ENCODE results near the gene PDLIM5. TPM values are rescaled to one million over a fixed set of nuclear protein-coding genes. Genes with fewer than 3 reads are reported as not detected.
A peak's percentile ranks its signal among the peaks of the same experiment; 100 is the strongest.

Gene PDLIM5
- total RNA-seq, 1 donor from 2014 or later: 1,169 TPM

GRCh38 chr4:94515365-94515764, 63.6 kb downstream of the PDLIM5 start:
- intact Hi-C loops (cut with micrococcal nuclease): no loop called here
- DNase-seq (no peak), ATAC-seq (no peak)

DNA sequence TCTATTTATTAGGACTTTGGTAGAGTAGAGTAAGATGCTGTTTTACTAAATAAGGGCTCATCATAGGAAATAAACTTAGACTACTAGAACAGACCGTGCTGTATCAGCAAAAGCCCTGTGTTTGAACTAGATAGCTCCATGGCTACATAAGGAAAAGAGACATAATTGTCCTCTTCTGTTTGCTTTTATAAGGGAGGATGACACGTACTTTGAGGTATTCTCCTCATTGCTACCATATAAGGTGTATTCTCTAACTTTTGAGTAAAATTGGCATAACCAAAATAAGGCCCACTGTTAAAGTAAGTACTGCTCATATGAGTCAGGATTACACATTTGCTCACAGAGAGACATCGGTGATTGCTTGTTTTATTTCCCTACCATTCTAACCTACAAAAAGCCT, 64.3 kb downstream of the PDLIM5 start:
- DNase-seq: no peak
- intact Hi-C loops (cut with micrococcal nuclease): no loop called here
- ATAC-seq: peak; percentile 6

- DNase-seq: no peak
- intact Hi-C loops (cut with micrococcal nuclease): no loop called here
- ATAC-seq: peak; percentile 13
Observed at GRCh38 chr4:94516999-94517398, 65.3 kb downstream of the PDLIM5 start.

GRCh38 chr4:94517492-94517891, 65.8 kb downstream of the PDLIM5 start:
- ATAC-seq (no peak), DNase-seq (no peak)
- intact Hi-C loops (cut with micrococcal nuclease): no loop called here

- intact Hi-C loops (cut with micrococcal nuclease): no loop called here
- peak; percentile 14 for ATAC-seq
- DNase-seq: no peak
Observed at GRCh38 chr4:94519019-94519418, 67.3 kb downstream of the PDLIM5 start.

- ATAC-seq: no peak
Observed at GRCh38 chr4:94519925-94520789, 68.4 kb downstream of the PDLIM5 start.

GRCh38 chr4:94523033-94523580, 71.4 kb downstream of the PDLIM5 start:
- no peak for DNase-seq
- no peak for ATAC-seq
- intact Hi-C loops (cut with micrococcal nuclease): no loop called here

More at GRCh38 chr4:94519925-94520789, 68.4 kb downstream of the PDLIM5 start:
- no peak for DNase-seq
- intact Hi-C loops (cut with micrococcal nuclease): no loop called here

GRCh38 chr4:94523617-94524016, 71.9 kb downstream of the PDLIM5 start:
- no peak for DNase-seq
- intact Hi-C loops (cut with micrococcal nuclease): no loop called here
- no peak for ATAC-seq

DNA sequence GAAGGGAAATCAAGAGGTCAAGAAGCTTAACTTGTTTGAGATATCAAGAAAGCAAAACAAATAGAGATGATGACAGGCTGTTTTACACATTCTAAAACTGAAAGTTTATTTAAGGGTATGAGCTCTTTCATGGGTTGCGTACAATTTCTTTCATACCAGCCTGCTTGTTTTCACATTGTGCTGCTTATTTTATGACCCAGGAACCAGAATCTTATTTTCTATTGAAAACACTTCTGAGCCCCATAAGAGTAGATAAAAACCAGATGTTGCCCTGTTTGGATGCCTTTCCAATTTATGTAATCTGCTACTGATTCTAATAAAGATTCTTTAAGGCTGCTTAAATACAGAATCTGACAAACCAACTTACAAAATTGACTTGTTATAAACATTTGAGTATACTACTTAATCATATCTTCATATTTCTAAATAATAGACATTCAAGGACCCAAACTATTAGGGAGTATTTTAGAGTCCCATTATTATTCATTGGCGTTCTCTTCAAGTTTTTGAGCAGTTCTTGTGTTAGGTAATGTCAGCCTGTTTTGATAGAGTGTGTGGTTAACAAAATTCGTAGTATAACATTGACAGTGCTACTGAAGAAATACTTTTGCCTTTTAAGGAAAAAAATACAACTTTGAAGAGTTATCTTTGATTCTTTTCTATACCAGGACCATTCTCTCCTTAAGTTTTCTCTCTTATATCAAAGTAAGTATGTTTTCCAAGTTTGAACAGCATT, 74.4 kb downstream of the PDLIM5 start:
- ATAC-seq (peak; percentile 5), DNase-seq (no peak)
- intact Hi-C loops (cut with micrococcal nuclease): no loop called here

DNA sequence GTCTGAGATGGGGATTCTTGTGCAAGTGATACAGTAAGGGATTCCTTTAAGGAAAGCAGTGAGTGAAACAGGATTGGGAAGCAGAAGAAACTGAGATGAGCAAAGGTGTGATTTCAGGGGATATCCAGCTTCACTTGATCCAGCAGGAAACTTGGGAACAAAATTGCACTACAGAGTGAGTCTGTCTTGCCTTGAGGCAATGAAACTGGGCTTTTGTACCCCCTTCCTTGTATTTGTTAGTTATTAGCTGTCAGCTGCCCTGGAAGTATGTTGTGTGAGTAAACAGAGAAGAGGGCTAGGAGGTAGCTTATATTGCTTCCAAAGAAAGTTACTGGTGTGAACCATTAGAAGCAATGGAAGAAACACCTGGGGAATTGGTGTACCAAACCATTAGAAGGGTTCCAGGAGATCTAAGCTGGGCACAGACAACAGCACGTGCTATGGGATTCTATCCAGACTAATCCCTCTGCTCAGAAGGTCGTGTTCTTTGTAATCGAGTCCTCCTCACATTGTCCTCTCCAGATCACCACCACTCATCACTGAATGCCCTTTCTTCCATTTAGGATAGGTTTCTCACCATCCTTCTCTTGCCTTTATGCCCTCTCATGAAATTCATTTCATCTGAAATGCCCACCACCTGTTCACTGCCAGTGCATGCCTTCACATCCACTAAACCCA, 76.0 kb downstream of the PDLIM5 start:
- ATAC-seq: peak; percentile 71
- DNase-seq: no peak
- intact Hi-C loops (cut with micrococcal nuclease): no loop called here

- DNase-seq (no peak), ATAC-seq (peak; percentile 22)
- intact Hi-C loops (cut with micrococcal nuclease): no loop called here
Observed at GRCh38 chr4:94528792-94529451, 77.2 kb downstream of the PDLIM5 start.

- no peak for ATAC-seq
- intact Hi-C loops (cut with micrococcal nuclease): no loop called here
- no peak for DNase-seq
Observed at GRCh38 chr4:94530073-94530472, 78.3 kb downstream of the PDLIM5 start.

DNA sequence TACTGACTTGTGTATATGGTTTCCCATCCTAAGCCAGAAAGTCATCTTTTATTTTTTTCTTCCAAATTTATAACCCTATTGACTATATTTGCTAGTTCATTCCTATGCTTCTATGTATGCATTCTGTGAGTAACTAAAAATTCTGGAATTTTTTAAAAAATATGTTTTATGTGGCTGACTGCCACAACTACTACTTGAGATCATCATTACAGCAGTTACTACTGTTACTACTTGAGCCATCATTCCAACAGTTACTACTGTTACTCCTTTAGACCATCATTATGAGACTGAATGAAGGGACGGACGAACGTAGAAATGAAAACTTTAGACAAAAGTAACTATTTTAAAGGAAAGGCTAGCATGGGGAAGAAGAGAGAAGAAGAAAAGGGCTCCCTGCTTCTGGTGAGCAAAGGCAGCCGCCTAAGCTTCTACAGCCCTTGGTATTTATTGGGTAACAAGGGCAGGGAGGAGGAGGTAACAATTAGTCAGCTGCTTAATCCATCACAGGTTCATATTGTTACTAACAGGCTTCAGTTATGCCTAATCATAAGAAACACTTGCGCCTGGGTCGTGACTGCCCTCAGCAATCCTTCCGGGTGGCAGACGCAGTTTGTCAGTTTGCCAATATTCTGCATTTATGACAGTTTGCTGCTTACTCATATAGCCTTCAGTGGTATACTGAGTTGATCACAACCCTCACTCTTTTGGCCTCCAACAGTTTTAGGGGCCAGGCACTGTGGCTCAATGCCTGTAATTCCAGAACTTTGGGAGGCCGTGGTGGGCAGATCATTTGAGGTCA, 80.4 kb downstream of the PDLIM5 start:
- no peak for DNase-seq
- no peak for ATAC-seq
- intact Hi-C loops (cut with micrococcal nuclease): no loop called here

GRCh38 chr4:94533405-94534223, 81.9 kb downstream of the PDLIM5 start:
- DNase-seq: no peak
- intact Hi-C loops (cut with micrococcal nuclease): no loop called here
- no peak for ATAC-seq

DNA sequence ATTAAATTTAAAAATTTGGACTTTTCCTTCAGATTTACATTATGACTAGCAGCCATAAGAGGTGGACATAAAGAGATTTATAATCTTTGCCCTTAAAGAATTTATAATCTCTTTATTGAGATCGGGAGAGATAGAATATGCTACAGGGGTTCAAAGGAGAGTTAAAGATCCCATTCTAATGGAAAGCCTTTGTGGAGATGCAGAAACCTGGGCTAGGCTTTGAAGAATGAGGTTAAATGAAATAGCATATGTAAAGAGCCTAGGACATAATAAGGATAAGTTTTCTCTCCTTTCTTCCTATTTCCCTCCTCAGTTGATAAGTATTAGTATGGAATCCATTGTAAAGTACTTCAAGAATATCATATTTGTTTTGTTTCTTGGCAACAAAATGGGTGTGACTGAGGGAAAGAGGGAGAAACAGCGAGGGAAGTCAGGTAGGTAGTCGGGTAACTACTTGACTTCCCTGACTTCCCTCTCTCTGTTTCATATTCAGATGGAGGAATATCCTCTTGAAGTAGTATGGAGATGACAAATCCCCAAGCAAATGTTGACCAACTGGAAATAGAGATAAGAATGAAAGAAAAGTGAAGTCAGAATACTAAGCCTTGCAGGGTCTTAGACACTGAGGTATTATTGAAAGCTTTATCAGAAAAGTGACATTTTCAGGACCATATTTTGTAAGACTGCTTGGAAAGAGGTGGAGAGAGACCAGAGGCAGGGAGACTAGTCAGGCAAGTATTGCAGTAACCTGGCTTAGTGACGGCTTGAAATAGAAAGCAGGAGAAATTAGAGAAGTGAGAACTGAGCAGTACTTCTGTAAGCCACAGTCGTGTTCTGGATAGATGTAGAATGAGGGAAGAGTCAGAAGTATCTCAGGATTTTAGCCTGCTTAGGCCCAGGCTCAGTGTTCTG, 82.9 kb downstream of the PDLIM5 start:
- intact Hi-C loops (cut with micrococcal nuclease): no loop called here
- DNase-seq (no peak), ATAC-seq (peak; percentile 24)

DNA sequence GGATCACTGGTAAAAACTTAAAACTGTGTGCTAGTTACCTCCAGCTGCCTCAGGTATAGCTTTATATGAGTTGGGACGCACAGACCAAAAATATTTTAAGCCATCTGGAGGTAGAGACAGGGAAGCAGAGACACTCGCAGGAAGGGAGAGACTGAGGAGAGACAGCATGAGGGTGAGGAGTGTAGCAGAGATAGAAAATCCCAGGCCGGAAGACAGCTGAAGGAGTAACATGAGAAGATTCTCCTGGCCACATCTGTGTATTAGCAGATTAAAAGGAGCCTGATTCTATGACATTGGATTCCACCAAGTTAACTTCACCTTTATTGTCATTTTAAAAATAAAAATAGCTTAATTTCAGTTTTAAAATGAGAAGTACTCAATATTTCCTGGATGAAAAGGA, 84.3 kb downstream of the PDLIM5 start:
- DNase-seq (no peak), ATAC-seq (peak; percentile 21)
- intact Hi-C loops (cut with micrococcal nuclease): no loop called here
